Pancreas (tissue), 10 donors: ENCODE measurements around the gene LNX1. TPM values are rescaled to one million over a fixed set of nuclear protein-coding genes. Genes with fewer than 3 reads are reported as not detected.
A peak's percentile ranks its signal among the peaks of the same experiment; 100 is the strongest.

Source experiments
- ATAC-seq, 4 donors: fragments of 200-7000 bp; cut with Tn5 transposase; one replicate each; pipeline versions ENCODE4 v1.8.0 to v1.9.1; 2020; ENCODE audit warnings: mild to moderate bottlenecking in 4 of 4, moderate library complexity in 4 of 4
- DNase-seq, 6 donors: peaks; one replicate each; pipeline ENCODE4 v3.0.0-alpha.2; 2020
- FAIRE-seq: peaks from 2 replicates; lab custom pipeline; 2012; peaks lifted over from hg19 to GRCh38; lab: Jason Lieb, UNC
- H3K27ac ChIP-seq, 4 donors: fragments of 200-600 bp; sonication (generic); 1 replicate in 3 of 4; 2 replicates in 1 of 4; pipeline versions ENCODE4 v1.5.0 to v1.8.0; 2020
- H3K27me3 ChIP-seq, 4 donors: fragments of 200-600 bp; one replicate each; pipeline ENCODE4 v1.8.0; 2021
- H3K36me3 ChIP-seq, 3 donors: fragments of 200-600 bp; sonication (generic) in 1 of 3; one replicate each; pipeline versions ENCODE4 v1.5.0 to v1.8.0; 2020 to 2021
- H3K4me1 ChIP-seq, 3 donors: fragments of 200-600 bp; one replicate each; pipeline ENCODE4 v1.8.0; 2021
- H3K4me3 ChIP-seq, 4 donors: fragments of 200-600 bp; sonication (generic) in 2 of 4; one replicate each; pipeline versions ENCODE4 v1.5.0 to v1.8.0; 2020 to 2021
- H3K9me3 ChIP-seq, 4 donors: fragments of 200-600 bp; one replicate each; pipeline ENCODE4 v1.8.0; 2021
- CTCF ChIP-seq, 4 donors: fragments of 200-600 bp; sonication (generic) in 3 of 4; IDR thresholded peaks; one replicate each; pipeline versions ENCODE4 v1.5.0 to v1.8.0; 2021; ENCODE audit warnings: antibody characterized with exemption in 4 of 4
- WGBS, 2 donors: extraction: QIAGEN DNeasy Blood & Tissue Kit; methylation state at CpG; one replicate each; pipeline ENCODE4 v1.1.7; 2013; 5-methylcytosine and 5-hydroxymethylcytosine counted together
- intact Hi-C, 3 donors: fragments of 100-400 bp; cut with DNase I; formaldehyde crosslinking; loops; one replicate each; pipeline versions ENCODE4 v1.11.1 to v1.14.2; 2022
- polyA plus RNA-seq, 2 donors: library from polyadenylated mRNA; stranded (reverse); fragments of 200-250 nt; gene quantifications; one replicate each; pipeline ENCODE4 v1.2.3, GENCODE V29; 2013
- total RNA-seq, 6 donors: library from RNA; stranded (reverse); fragmentation: NEBNext Ultra II Directional in 4 of 6; extraction: Animal tissue kit (Norgen Biotek cat#: 25700) in 4 of 6; gene quantifications; one replicate each; pipeline versions ENCODE4 v1.2.1 to v1.2.4, GENCODE V29; 2021 to 2023
- donor health status: healthy with polysubstance abuse.
- donor health status: DM: no; HTN: no; CAD: no; lungs with moderate emphysema.
- donor health status: DM: no; HTN: no; CAD: no.
- donor health status: control.
- donor health status: control.
- donor health status: Bipolar disorder and iron deficiency.
- donor health status: DM: yes; HTN: yes; CAD: no.
- donor health status: DM: no; HTN: no; CAD: no.
- donor health status: DM: no; HTN: no; CAD: no.
- donor health status: DM: yes; HTN: yes; CAD: no.

Gene LNX1
- total and polyA plus RNA-seq, 8 donors = 6.1 to 18.6 (median 15.0) TPM

GRCh38 chr4:53580274-53580673, 11.0 kb downstream of the LNX1 start:
- no peak for TF ChIP-seq CTCF (IDR thresholded peaks at IDR 0.05)
- Histone ChIP-seq H3K36me3 (peaks cover 0 to 5% (median 0%) of the 10 kb centered on the region in 3 donors), H3K9me3 (no peaks in the 10 kb centered on the region), H3K4me1 (peaks cover 24 to 36% (median 26%) of the 10 kb centered on the region in 3 donors), H3K27me3 (no peaks in the 10 kb centered on the region), H3K27ac (no peak overlapping the region), H3K4me3 (no peak overlapping the region)
- ATAC-seq (no peak), DNase-seq (no peak), FAIRE-seq (no peak)
- 83 to 92% methylated on average over 3 of the region's 3 CpGs for WGBS, 2 donors
- intact Hi-C loops = no loop called here

GRCh38 chr4:53579826-53580225, 11.5 kb downstream of the LNX1 start:
- no peak for TF ChIP-seq CTCF (IDR thresholded peaks at IDR 0.05)
- Histone ChIP-seq H3K36me3 (peaks cover 0 to 5% (median 0%) of the 10 kb centered on the region in 3 donors), H3K27me3 (no peaks in the 10 kb centered on the region), H3K27ac (no peak overlapping the region), H3K4me1 (peaks cover 24 to 36% (median 26%) of the 10 kb centered on the region in 3 donors), H3K4me3 (no peak overlapping the region), H3K9me3 (no peaks in the 10 kb centered on the region)
- 71 to 83% methylated on average over 3 of the region's 3 CpGs for WGBS, 2 donors
- DNase-seq = no peak
- FAIRE-seq = no peak
- ATAC-seq = no peak
- intact Hi-C loops = no loop called here

GRCh38 chr4:53576676-53577372, 14.5 kb downstream of the LNX1 start:
- Histone ChIP-seq H3K27ac (peak overlapping the region in 2 of 4 donors; percentile 1 to 45), H3K4me1 (peaks cover 15 to 24% (median 17%) of the 10 kb centered on the region in 3 donors), H3K27me3 (no peaks in the 10 kb centered on the region), H3K4me3 (no peak overlapping the region), H3K36me3 (peaks cover 0 to 10% (median 5%) of the 10 kb centered on the region in 3 donors), H3K9me3 (no peaks in the 10 kb centered on the region)
- ATAC-seq (peak; percentile 70 to 87 (median 79)), FAIRE-seq (no peak), DNase-seq (no peak)
- TF ChIP-seq CTCF (IDR thresholded peaks at IDR 0.05) = no peak
- intact Hi-C loops = no loop called here
- 3 to 4% methylated on average over 2 of the region's 2 CpGs for WGBS, 2 donors

- ATAC-seq (peak; percentile 34 to 50 (median 43)), DNase-seq (no peak), FAIRE-seq (no peak)
- H3K9me3 ChIP-seq = no peaks in the 10 kb centered on the region
- no peaks in the 10 kb centered on the region for H3K27me3 ChIP-seq
- peak overlapping the region in 2 of 4 donors; percentile 1 to 45 for H3K27ac ChIP-seq
- 95 to 98% methylated on average over 9 of the region's 9 CpGs for WGBS, 2 donors
- intact Hi-C loops = no loop called here
- H3K36me3 ChIP-seq = peaks cover 0 to 10% (median 5%) of the 10 kb centered on the region in 3 donors
- H3K4me3 ChIP-seq = no peak overlapping the region
- no peak for TF ChIP-seq CTCF (IDR thresholded peaks at IDR 0.05)
- H3K4me1 ChIP-seq = peaks cover 15 to 21% (median 17%) of the 10 kb centered on the region in 3 donors
Measured at GRCh38 chr4:53576071-53576617, 15.1 kb downstream of the LNX1 start.

GRCh38 chr4:53575552-53575951, 15.7 kb downstream of the LNX1 start:
- intact Hi-C loops = no loop called here
- Histone ChIP-seq H3K27ac (no peak overlapping the region), H3K4me1 (peaks cover 15 to 17% (median 17%) of the 10 kb centered on the region in 3 donors), H3K36me3 (peaks cover 0 to 10% (median 5%) of the 10 kb centered on the region in 3 donors), H3K4me3 (no peak overlapping the region), H3K9me3 (no peaks in the 10 kb centered on the region), H3K27me3 (no peaks in the 10 kb centered on the region)
- FAIRE-seq (no peak), DNase-seq (no peak), ATAC-seq (no peak)
- TF ChIP-seq CTCF (IDR thresholded peaks at IDR 0.05) = no peak
- 96% methylated on average over 4 of the region's 4 CpGs for WGBS, 2 donors
